D721Med (cell line): ENCODE measurements around the gene PPP2R3B.

Experiments used
- DNase-seq: peaks from one replicate; pipeline ENCODE4 v3.0.0; 2011; ENCODE audit warnings: low spot score; ENCODE audit not compliant: insufficient read length
- FAIRE-seq: peaks from 2 replicates; lab custom pipeline; 2011; peaks lifted over from hg19 to GRCh38; lab: Jason Lieb, UNC
- TF ChIP-seq, protein P1 (sequence below): IDR thresholded peaks from 2 replicates; pipeline ENCODE4 v1.5.1; 2012; ENCODE audit warnings: mild to moderate bottlenecking, control low read depth; ENCODE audit not compliant: insufficient read depth; ENCODE audit errors: missing control alignments

Gene PPP2R3B

DNA sequence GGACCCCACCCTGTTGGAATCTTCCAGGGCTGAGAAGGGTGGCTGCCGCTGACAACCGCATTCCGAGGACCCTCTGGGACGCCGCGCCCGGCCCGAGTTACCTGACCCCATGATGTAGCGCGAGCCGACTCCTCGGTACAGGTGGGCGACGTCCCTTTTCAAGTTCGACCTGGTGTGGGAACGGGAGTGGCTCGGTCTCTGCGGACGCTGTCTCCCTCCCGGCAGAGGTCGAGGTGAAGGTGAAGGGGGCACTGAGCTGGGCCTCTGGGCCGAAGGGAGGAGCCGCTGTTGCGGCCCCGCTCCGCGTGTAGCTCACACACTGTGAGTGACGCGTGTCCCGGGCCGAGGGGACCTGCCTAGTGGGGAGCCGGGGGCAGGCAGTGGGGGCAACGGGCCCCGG is 72.7 kb downstream of the PPP2R3B start:
- TF ChIP-seq, protein P1, sequence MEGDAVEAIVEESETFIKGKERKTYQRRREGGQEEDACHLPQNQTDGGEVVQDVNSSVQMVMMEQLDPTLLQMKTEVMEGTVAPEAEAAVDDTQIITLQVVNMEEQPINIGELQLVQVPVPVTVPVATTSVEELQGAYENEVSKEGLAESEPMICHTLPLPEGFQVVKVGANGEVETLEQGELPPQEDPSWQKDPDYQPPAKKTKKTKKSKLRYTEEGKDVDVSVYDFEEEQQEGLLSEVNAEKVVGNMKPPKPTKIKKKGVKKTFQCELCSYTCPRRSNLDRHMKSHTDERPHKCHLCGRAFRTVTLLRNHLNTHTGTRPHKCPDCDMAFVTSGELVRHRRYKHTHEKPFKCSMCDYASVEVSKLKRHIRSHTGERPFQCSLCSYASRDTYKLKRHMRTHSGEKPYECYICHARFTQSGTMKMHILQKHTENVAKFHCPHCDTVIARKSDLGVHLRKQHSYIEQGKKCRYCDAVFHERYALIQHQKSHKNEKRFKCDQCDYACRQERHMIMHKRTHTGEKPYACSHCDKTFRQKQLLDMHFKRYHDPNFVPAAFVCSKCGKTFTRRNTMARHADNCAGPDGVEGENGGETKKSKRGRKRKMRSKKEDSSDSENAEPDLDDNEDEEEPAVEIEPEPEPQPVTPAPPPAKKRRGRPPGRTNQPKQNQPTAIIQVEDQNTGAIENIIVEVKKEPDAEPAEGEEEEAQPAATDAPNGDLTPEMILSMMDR = no peak
- FAIRE-seq = no peak
- DNase-seq = no peak

DNA sequence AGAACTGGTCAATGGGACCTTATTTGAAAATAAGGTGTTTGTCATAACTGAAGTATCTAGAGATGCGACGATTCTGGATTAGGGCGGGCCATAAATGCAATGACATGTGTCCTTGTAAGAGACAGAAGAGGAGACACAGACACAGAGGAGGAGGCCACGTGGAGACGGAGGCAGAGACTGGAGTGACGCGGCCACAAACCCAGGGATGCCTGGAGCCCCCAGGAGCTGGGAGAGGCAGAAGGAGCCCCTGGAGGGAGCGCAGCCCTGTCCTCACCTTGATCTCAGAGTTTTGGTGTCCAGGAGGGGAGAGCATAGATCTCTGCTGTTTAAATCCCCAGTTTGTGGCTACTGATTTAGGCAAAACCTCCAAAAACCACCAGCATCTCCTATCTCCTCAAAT is 73.2 kb downstream of the PPP2R3B start:
- DNase-seq (no peak), FAIRE-seq (no peak)
- TF ChIP-seq, protein P1 = no peak

DNA sequence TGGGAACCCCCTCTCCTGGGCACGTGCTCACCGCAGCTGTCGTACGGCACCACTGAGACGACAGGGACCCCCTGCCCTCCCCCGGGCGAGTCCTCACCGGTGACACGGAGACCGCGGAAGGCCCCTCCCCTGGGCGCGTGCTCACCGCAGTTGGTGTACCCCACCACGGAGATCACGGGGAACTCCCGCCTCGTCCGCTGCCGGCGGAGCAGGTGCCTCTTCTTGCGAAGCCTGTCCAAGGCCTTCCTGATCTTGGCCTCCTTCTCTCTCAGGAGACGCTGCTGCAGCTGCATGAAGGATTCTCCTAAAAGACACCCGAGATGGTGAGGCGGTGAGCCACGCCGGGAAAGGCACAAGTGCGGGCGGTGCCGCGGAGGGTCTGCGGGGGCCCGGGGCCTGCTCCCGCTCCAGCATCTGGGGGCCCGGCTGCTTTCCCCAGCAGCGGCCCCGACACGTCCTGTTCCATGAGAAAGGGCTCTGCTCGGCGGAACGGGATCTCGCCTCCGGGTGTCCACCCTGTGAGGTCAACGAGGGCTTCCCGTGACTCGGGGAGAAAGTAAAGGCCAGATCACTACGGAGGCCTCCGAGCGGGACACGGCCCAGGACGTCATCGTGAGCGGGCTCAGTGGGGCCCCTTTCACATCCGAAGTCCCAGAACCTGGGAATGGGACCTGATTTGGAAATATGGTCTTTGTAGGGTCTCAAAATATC is 73.9 kb downstream of the PPP2R3B start:
- FAIRE-seq (no peak), DNase-seq (no peak)
- TF ChIP-seq, protein P1 = no peak

GRCh38 chrX:311156-312129 is 75.3 kb downstream of the PPP2R3B start:
- FAIRE-seq (no peak), DNase-seq (no peak)
- TF ChIP-seq, protein P1 = no peak

DNA sequence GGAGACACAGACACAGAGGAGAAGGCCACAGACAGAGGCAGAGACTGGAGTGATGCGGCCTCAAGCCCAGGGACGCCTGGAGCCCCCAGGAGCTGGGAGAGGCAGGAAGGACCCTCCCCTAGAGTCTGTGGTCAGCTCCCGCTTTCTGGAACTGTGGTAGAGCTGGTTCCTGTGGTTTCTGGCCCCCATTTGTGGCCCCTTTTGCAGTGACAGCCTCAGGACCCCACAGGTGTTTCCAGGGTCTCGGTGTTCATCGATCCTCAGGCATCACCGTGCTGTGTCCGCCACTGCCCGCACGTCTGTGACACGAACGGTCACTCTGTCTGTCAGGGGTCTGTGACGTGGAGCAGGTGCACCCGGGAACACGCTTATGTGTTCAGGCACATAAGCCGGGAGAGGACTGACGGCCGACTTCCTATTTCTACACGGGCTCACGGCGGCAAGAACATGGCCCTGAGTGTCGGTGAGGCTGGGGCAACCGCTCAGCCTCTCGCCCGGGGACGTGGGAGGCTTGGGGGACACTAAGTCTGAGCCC is 76.0 kb downstream of the PPP2R3B start:
- TF ChIP-seq, protein P1 = no peak
- DNase-seq = no peak
- FAIRE-seq = no peak

DNA sequence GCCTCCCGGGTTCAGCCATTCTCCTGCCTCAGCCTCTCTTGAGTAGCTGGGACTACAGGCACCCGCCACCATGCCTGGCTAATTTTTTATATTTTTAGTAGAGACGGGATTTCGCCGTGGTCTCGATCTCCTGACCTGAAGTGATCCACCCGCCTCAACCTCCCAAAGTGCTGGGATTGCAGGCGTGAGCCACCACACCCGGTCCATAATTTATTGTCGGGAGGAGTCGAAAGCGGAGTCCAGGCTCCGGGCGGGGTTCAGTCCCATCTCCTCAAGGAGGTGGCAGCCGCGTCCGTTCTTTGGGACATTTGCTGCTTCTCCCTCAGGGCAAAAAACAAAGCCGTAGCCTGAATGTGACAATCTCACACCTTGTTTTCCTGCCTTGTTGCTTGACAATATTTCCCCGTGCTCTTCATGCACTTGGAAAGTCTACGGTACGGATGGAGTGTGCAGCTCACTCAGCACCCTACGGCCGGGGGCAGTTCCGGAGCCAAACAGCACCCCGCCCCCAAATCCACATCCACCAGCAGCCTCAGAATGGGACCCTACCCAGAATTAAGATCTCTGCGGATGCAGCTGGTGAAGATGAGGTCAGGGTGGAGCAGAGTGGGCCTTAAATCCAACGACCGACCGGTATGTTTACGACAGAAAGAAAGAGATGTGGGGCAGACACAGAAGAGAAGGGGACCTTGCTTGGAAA is 77.7 kb downstream of the PPP2R3B start:
- TF ChIP-seq, protein P1 = no peak
- FAIRE-seq = no peak
- no peak for DNase-seq
